Stimulated activated CD8-positive, alpha-beta memory T cell treated with anti-CD3 and anti-CD28 coated beads, Interleukin-4, amount 100 ng/mL, for 1 hour (primary cell): ENCODE data around the gene HIGD1A.
"Not testable (repeated sequence)": the region's sequence is repeated elsewhere in the genome, so short reads cannot be mapped to it uniquely, and the experiment has no call there.

ENCODE experiments used
- DNase-seq, 2 donors: peaks; one replicate each; pipeline ENCODE4 v3.0.0-alpha.2; 2020; ENCODE audit warnings: low read depth in 2 of 2, low spot score in 1 of 2

The HIGD1A gene

DNA sequence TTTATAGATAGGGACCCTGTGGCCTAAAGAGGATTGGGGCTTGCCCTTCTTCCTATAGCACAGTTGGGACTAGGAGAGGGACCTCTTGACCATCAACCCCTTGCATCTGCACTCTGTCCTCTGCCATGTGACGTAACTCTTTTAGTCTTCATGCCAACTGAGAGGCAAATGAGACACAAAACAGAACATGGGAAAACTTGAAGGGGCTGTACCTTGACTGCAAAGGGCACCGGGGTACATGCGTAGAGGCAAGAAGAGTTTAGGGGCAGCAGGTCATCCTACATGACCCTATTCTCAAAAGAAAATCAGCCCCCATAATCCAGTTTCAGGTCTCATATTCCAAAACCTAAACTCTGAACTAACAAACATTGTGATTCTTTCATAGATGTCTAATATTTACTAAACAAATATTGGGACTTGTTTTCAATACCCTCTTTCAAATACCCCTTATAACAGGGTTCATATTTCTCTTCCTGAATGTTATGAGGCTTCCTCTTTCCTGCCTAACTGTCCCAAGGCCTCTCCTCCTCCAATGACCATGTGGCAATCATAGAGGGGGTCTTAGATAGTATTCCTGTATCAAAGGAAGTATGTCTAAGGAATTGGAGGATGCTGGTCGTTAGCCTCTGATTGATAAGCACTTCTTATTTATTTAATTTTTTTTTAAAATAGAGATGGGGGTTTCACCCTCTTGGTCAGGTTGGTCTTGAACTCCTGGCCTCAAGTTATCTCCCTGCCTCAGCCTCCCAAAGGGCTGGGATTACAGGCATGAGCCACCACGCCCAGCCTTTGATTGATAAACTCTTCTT, 25.5 kb upstream of the HIGD1A start:
- no peak for DNase-seq

DNA sequence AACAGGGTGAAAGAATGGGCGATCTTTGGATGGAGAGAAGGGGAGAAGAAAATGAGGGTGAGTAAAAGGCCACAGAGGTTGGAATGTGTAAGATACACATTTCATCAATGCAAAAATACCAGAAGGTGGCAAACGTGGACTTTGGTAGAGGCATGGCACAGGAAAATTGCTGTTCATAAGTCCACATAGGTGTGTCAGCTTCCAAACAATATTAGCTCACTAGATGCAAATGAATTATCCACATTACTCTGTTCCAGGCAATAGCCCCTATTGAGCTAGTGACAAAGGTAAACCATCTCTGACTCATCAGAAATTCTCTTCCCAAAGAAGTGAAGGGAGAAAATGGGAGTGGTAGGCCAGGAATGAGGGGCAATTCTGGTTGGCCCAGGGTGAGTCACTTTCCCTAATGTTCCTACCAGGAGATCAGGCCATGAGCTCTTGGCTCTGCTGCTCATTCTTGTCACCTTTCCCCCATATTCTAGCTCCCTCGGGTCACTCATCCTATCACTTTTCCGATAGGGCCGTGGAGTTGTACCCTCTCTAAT, 24.9 kb upstream of the HIGD1A start:
- DNase-seq, result no peak

DNA sequence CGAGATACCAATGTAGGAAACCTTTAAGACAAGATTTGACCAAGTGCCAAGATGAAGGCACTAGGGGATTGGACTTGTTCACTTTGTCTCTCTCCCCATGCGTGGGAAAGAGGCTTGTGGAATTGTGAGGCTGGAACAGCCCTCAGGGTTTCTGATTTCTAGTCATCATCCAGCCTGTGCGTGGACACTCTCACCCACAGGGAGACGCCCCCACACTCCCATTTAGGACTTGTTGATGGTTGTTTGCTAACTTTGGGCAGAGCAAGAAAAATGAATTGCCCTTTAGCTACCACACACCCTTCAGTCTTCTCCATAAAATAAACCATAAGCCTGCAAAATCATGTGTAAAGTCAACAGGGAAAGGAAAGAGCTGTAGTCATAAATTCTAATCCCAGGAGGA, 23.4 kb upstream of the HIGD1A start:
- no peak for DNase-seq

DNA sequence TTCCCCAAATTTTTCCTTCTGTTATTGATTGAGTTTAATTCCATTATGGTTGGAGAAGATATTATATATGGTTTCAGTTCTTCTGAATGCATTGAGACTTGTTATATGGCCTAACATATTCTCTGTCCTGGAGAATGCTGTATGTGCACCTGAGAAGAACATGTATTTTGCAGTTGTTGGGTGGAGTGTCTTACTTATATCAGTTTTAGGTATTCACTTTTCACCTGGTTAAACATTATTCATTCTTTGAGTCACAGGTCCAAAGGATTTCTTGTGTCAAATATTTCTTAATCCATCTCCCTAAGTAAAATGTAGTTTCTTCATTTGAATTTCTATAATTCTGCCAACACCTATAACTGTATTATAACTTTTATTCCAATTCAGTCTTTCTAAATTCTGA, 22.7 kb upstream of the HIGD1A start:
- no peak for DNase-seq

DNA sequence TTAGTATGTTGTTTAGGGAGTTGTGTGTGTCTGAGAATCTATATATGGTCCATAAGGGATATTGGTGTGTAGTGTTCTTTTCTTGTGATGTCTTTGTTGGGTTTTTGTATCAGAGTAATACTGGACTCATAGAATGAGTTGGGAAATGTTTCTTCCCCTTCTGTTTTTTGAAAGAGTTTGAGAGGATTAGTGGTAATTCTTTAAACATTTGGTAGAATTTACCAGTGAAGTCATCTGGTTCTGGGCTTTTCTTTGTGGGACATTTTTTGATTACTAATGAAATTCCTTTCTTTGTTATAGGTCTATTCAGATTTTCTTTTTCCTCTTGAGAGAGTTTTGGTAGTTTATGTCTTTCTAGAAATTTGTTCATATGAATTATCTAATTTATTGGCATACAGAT, 21.9 kb upstream of the HIGD1A start:
- no peak for DNase-seq

DNA sequence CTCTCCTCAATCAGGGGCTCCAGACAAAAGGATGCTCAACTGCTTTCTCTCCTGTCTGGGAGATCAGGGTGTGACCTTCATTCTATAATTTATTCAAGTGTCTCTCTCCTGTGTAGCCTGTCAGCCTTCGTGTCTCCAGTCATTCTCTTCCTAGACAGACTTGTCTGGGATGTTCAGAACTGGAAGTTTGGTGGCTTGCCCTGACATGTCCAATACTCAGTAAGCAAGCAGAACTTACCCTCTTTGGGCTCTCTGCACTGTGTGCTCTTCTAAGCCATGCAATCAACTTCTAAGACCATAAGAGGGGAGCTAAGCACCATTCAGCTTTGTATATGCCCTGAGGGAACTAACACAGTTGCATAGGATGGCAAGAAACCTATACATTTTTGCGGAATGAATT, 19.1 kb upstream of the HIGD1A start:
- no peak for DNase-seq

DNA sequence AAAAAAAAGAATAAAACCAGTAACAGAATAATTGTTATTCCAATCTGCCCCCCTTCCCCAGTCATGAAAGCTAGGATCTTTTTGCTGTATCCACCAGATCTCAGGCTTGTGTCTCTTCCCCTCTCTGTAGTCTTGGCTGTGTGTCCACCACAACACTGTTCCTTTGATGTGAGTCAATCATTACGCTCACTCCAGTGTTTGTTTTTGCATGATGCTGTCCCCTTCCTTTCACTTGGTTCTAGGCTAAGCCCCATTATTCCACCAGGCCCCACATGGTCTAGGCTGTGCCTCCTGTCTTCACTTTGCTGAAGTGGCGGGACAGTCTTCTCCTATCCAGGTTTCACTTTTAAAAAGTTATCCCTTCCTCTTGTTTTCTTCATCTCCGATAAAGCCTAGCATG, 18.5 kb upstream of the HIGD1A start:
- DNase-seq, result no peak

DNA sequence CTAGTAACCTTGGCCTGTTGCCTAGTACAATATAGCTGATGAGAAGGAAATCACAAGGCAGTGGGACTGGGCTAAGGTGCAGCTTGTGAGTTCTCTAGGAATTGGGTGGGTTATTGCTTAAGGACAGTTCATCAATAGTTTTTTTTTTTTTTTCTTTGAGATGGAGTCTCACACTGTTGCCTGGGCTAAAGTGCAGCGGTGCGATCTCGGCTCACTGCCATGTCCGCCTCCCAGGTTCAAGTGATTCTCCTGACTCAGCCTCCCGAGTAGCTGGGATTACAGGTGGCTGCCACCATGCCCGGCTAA, 16.4 kb upstream of the HIGD1A start:
- no peak for DNase-seq

DNA sequence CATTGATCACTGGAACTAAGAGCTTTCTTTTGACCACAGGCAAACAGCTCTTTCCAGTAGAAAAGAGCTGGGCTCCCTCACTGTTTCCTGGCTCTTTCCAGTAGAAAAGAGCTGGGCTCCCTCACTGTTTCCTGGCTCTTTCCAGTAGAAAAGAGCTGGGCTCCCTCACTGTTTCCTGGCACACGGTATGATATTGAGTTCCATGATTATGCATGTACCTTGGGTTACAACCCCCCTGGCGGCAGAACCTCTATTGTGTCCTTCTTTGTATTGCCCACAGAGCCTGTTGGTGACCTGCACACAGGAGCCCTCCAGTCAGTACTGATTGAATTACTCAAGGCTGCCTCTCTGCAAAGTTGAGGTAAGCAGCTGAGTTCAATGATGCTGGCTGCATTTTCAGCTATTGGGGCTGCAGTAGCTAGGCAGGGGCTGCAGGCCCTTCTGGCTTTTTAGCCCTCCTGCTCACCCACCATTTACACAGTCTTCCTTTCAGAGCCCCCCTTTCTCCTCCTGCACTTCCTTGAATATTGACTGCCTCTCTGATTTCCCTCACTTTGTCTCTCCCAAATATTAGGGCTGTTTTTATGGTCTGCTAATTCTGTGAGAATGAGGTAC, 15.2 kb upstream of the HIGD1A start:
- no peak for DNase-seq

DNA sequence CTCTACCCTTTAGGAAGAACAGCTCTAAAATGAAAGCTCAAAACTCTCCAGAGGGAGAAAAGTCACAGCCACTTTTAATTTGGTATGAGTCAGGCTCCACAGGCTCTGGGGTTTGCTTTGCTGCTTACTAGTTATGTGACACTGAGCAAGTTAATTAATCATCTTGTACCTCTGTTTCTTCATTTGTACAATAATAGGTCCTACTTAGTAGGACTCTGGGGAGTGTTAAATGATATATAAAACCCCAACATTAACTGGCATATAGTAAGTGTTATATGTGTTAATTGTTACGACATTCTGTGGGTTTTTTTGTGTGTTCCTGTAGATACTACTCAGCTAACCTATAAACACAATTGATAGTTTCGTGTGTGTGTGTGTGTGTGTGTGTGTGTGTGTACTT, 11.5 kb upstream of the HIGD1A start:
- no peak for DNase-seq

DNA sequence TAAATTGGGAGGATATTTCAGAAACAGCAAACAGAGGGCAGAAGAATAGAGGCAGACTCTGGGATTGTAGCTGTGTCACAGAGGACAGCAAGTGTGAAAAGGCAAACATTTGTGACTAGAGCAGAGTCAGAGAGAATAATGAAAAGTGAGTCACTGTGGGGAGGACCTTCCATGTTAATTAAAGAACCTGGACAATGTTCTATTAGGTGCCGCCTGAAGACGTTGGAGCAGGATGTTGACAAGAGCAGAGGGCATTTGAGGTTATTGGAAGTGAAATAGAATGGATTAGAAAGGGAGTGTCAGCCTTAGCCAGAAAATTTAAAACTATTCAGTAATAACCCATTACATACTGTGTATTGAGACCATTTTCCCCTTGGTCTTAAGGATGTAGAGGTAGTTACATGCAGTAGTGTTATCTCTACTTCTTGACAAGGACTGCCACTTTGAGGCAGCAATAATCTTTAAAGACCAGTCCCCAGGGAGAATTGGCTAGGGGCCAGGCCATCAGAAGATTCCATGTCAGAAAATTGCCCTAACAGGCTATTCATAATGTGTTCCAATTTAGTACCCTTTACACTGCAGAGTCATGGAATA, 10.7 kb upstream of the HIGD1A start:
- DNase-seq, result no peak

DNA sequence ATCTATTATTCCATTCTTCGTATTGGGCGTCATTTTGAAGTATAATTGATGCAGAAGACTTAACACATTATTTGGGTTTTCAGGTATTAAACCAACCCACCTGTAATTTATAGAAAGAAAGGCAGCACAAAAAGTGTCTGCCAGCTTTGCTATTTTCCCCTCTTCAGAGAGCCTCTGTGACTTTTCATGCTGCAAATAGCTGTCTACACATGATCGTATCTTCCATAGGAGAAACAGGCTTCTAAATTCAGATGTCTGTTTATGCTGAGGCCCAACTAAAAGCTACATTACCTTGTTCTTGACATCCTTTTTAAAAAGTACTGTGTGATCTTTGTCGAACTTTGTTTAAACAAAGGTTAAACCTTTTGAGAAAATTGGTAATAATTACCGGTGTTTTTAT, 10.0 kb upstream of the HIGD1A start:
- DNase-seq, result no peak

DNA sequence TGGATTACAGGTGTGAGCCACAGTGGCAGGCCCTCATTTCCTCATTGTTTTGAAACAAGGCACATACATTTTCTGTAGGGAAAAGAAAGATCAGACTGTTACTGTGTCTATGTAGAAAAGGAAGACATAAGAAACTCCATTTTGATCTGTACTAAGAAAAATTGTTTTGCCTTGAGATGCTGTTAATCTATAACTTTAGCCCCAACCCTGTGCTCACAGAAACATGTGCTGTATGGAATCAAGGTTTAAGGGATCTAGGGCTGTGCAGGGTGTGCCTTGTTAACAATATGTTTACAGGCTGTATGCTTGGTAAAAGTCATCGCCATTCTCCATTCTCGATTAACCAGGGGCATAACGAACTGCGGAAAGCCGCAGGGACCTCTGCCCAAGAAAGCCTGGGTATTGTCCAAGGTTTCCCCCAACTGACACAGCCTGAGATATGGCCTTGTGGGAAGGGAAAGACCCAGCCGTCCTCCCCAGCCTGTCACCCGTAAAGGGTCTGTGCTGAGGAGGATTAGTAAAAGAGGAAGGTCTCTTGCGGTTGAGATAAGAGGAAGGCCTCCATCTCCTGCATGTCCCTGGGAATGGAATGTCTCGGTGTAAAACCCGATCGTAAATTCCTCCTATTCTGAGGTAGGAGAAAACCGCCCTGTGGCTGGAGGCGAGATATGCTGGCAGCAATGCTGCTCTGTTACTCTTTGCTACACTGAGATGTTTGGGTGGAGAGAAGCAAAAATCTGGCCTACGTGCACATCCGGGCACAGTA, 7.0 kb upstream of the HIGD1A start:
- DNase-seq, result not testable (repeated sequence)

DNA sequence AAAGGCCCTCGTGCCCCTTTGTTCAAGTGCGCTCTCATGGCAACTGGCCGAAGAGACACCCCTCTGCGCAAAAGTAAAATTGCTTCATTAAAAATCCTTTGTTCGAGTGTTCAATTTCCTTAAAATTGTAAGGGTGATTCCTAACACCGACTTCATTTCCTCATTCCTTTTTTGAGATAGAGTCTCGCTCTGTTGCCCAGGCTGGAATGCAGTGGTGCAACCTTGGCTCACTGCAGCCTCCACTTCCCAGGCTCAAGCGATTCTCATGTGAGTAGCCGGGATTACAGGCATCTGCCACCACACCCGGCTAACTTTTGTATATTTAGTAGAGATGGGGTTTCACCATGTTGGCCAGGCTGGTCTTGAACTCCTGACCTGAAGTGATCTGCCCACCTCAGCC, 6.4 kb upstream of the HIGD1A start:
- DNase-seq, result not testable (repeated sequence)

DNA sequence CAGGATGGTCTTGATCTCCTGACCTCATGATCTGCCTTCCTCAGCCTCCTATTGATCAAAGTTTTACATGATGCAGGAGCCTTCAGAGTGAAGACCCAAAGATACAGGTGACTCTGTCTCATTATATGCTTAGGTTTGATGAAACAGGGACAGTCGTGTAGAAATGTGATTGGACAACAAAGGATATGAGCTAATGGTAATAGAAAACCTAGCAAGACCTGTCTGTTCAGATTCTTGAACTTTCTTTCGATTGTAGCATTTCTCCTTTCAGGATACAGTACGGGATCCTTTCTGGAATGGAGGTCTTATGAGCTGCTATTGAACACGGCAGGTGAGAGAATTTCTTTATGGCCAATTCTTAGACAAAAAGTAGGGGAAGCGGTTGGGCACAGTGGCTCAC, 4.9 kb upstream of the HIGD1A start, which contains the start of gene ACKR2:
Gene ACKR2, plus strand, starts transcription at position 244 of the 400 bp plus-strand sequence. CDS start 55,058 bp downstream, outside the sequence.
- DNase-seq, result no peak

DNA sequence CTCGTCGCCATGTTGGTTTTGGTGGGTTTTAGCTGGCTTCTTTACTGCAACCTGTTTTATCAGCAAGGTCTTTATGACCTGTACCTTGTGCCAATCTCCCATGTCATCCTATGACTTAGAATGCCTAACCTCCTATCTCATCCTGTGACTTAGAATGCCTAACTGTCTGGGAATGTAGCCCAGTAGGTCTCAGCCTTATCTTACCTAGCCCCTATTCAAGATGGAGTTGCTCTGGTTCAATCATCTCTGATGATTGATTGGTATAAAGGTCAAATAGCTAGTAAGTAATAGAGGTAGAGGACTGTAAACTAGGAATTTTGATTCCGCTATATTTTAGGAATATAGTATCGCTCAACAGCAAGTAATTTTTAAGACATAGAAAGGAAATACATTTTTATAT, 3.6 kb upstream of the HIGD1A start:
- DNase-seq, result no peak

DNA sequence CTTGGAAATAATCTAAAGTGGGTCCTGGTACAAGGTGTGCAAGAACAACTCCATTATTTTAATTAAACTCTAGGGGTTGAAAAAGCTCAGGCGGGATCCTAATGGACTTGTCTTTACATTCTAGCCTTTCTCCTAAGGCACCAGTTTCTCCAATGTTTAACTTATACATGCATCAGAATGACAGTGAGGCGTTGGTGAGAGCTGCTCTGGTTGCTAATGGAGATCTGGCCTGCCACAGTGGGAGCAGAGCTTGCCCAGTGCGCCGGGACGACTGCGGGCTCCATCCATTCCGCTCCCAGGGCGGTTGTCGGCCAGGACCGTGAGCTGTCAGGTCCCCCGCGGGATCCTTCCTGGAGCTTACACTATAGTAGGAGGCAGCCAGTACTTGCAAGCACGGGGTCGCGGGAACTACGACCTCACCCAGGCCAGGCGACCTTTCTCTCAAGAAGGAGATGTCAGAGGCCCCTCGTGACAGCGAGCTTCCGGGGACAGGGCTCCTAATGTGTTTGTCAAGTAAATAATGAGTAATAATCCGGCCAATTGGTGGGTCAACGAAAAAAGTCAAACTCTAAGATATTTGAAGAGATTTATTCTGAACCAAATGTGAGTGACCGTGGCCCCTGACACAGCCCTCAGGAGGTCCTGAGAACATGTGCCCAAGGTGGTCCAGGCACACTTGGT, 991 bp upstream of the HIGD1A start:
- no peak for DNase-seq

DNA sequence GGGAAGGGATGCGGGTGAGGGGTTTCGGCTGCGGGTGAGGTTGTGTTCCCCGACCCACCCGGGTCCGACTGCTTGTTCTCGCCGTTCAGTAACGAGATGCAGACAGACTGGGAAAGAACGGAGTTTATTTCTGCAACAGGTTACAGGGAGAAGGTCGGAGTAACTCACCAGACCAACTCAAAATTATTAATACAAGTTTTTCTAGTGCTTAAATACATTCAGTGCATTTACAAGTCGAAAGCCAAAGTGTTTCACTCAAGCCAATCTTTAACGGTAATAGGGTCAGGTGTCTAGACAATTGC, 492 bp upstream of the HIGD1A start:
- no peak for DNase-seq

DNA sequence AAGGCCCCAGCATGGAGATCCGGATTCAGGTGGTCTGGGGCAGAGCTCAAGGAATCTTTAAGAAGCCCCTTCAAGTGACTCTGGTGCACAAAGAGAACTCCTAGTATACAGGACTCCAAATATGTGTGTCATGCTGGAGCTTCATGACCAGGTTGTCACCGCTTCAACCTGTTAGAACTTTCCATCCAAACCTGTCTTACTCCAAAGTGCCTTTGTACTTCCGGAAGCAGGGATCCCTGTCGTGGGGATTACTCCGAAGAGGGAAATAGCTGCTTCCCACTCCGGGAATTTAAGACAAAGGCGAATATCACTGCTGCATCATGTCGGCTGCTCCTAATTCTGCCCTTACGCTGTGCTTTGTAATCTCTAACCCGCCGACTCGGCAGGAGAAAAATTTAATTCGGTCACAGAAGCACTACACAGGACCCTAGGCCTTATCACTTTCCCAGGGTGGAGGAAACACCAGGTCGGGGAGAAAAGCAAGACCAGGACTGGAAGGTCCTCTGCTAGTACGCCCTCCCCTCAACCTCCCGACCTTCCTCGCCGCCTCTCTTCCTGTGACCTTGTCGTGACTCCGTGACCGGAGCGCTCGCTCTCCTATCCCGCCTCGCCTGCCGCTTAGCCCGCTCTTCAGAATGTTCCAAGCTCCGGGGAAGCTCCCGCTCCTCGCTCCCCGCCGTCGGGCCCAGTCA, 730 bp downstream of the HIGD1A start:
- DNase-seq, result no peak

DNA sequence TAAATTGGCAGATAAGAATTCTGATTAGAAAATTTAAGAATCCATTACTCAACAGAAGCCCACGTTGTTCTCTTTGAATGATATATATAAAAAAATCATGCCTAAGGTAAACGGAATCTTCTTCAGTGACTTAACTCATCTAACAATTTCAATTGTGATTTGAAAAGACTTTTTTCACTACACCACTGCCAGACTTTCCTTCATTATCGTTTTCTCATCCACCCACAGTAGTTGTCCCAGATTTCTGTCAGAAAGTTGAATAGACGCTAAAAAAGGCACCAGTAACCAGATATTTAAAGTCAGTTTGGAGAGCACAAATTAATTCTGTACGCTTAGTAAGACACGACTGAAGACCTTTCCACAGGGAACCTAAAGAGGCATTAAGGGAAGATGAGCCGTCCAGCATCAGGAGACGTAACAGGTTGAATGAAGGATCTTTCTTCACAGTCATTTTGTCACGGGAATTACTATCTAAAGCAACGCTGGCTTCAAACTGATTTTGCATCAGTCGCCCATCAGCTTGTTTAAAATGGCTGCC, 1.3 kb downstream of the HIGD1A start:
- DNase-seq, result no peak
